ENCODE data around the gene PSG4. TPM values are rescaled to one million over a fixed set of nuclear protein-coding genes. Genes with fewer than 3 reads are reported as not detected.
"Not testable (repeated sequence)": the region's sequence is repeated elsewhere in the genome, so short reads cannot be mapped to it uniquely, and the experiment has no call there.

The PSG4 gene
- polyA plus RNA-seq (2013, experiment 1 of 2): 0.77 TPM
- 0.62 TPM for polyA plus RNA-seq (2013, experiment 2 of 2)

- H3K9ac ChIP-seq (ENCODE audit: low read length); H3K36me3 ChIP-seq (ENCODE audit: control insufficient read depth in 1 of 2, insufficient read depth in 2 of 2, low read depth in 1 of 2, low read length in 2 of 2); H3K79me1 ChIP-seq (replicated peaks; ENCODE audit: low read length, poor library complexity, severe bottlenecking); H4K91ac ChIP-seq (ENCODE audit: low read length); H2AFZ ChIP-seq (ENCODE audit: low read depth, low read length); H2BK12ac ChIP-seq (ENCODE audit: low read length in 2 of 2); H4K8ac ChIP-seq (ENCODE audit: low read length); H3K4me3 ChIP-seq (ENCODE audit: insufficient read depth in 1 of 2, low read depth in 1 of 2, low read length in 2 of 2); H3K27ac ChIP-seq (ENCODE audit: low read length, poor library complexity, severe bottlenecking); H3K18ac ChIP-seq (ENCODE audit: low read depth in 1 of 2, low read length in 2 of 2); H2AK5ac ChIP-seq (ENCODE audit: low read length, severe bottlenecking); H2BK15ac ChIP-seq (ENCODE audit: low read depth, poor library complexity, severe bottlenecking); DNase-seq; H3K4me2 ChIP-seq (ENCODE audit: low read length, poor library complexity, severe bottlenecking); H2BK120ac ChIP-seq (ENCODE audit: low read depth, low read length); H3K27me3 ChIP-seq (ENCODE audit: control insufficient read depth in 1 of 2, insufficient read depth in 1 of 2, low read length in 2 of 2); H3K14ac ChIP-seq (ENCODE audit: low read length in 2 of 2); H3K4ac ChIP-seq (ENCODE audit: low read depth in 1 of 2, low read length in 2 of 2); H3K4me1 ChIP-seq (ENCODE audit: control insufficient read depth, insufficient read depth, low read depth, low read length); H3K9me3 ChIP-seq (ENCODE audit: control insufficient read depth, low read length); H2BK5ac ChIP-seq (ENCODE audit: low read depth, low read length, poor library complexity, severe bottlenecking); H3K23ac ChIP-seq (ENCODE audit: low read length in 2 of 2): not testable (repeated sequence)
- WGBS: 46% methylated on average over 7 of the region's 9 CpGs
Observed at GRCh38 chr19:43205471-43206105, at the start of gene PSG4. Gene PSG4, minus strand, starts transcription at chr19:43205638. Its CDS starts 102 bp downstream, at chr19:43205536.

- not testable (repeated sequence) for H4K91ac ChIP-seq (ENCODE audit: low read length); H3K4ac ChIP-seq (ENCODE audit: low read depth in 1 of 2, low read length in 2 of 2); H3K27me3 ChIP-seq (ENCODE audit: control insufficient read depth in 1 of 2, insufficient read depth in 1 of 2, low read length in 2 of 2); H3K4me3 ChIP-seq (ENCODE audit: insufficient read depth in 1 of 2, low read depth in 1 of 2, low read length in 2 of 2); H2AK5ac ChIP-seq (ENCODE audit: low read length, severe bottlenecking); H3K36me3 ChIP-seq (ENCODE audit: control insufficient read depth in 1 of 2, insufficient read depth in 2 of 2, low read depth in 1 of 2, low read length in 2 of 2); H3K79me1 ChIP-seq (replicated peaks; ENCODE audit: low read length, poor library complexity, severe bottlenecking); H3K14ac ChIP-seq (ENCODE audit: low read length in 2 of 2); H4K8ac ChIP-seq (ENCODE audit: low read length); H3K4me1 ChIP-seq (ENCODE audit: control insufficient read depth, insufficient read depth, low read depth, low read length); H3K9me3 ChIP-seq (ENCODE audit: control insufficient read depth, low read length); H2BK15ac ChIP-seq (ENCODE audit: low read depth, poor library complexity, severe bottlenecking); H3K23ac ChIP-seq (ENCODE audit: low read length in 2 of 2); H3K18ac ChIP-seq (ENCODE audit: low read depth in 1 of 2, low read length in 2 of 2); H3K4me2 ChIP-seq (ENCODE audit: low read length, poor library complexity, severe bottlenecking); H2AFZ ChIP-seq (ENCODE audit: low read depth, low read length); DNase-seq; H2BK5ac ChIP-seq (ENCODE audit: low read depth, low read length, poor library complexity, severe bottlenecking); H3K27ac ChIP-seq (ENCODE audit: low read length, poor library complexity, severe bottlenecking); H2BK12ac ChIP-seq (ENCODE audit: low read length in 2 of 2); H2BK120ac ChIP-seq (ENCODE audit: low read depth, low read length); H3K9ac ChIP-seq (ENCODE audit: low read length)
- no CpG with 5 or more reads among the region's 1 CpG for WGBS
Observed at GRCh38 chr19:43251428-43251827, 46.0 kb upstream of the PSG4 start.

GRCh38 chr19:43250296-43250695 is 44.9 kb upstream of the PSG4 start:
- H2BK15ac ChIP-seq (ENCODE audit: low read depth, poor library complexity, severe bottlenecking); H3K18ac ChIP-seq (ENCODE audit: low read depth in 1 of 2, low read length in 2 of 2); H3K14ac ChIP-seq (ENCODE audit: low read length in 2 of 2); H4K8ac ChIP-seq (ENCODE audit: low read length); H2AK5ac ChIP-seq (ENCODE audit: low read length, severe bottlenecking); H3K4ac ChIP-seq (ENCODE audit: low read depth in 1 of 2, low read length in 2 of 2); H3K4me1 ChIP-seq (ENCODE audit: control insufficient read depth, insufficient read depth, low read depth, low read length); H3K9me3 ChIP-seq (ENCODE audit: control insufficient read depth, low read length); H2BK12ac ChIP-seq (ENCODE audit: low read length in 2 of 2); H3K9ac ChIP-seq (ENCODE audit: low read length); H3K27me3 ChIP-seq (ENCODE audit: control insufficient read depth in 1 of 2, insufficient read depth in 1 of 2, low read length in 2 of 2); H2AFZ ChIP-seq (ENCODE audit: low read depth, low read length); H3K27ac ChIP-seq (ENCODE audit: low read length, poor library complexity, severe bottlenecking); H3K79me1 ChIP-seq (replicated peaks; ENCODE audit: low read length, poor library complexity, severe bottlenecking); H3K4me3 ChIP-seq (ENCODE audit: insufficient read depth in 1 of 2, low read depth in 1 of 2, low read length in 2 of 2); H3K36me3 ChIP-seq (ENCODE audit: control insufficient read depth in 1 of 2, insufficient read depth in 2 of 2, low read depth in 1 of 2, low read length in 2 of 2); H3K23ac ChIP-seq (ENCODE audit: low read length in 2 of 2); H2BK120ac ChIP-seq (ENCODE audit: low read depth, low read length); DNase-seq; H2BK5ac ChIP-seq (ENCODE audit: low read depth, low read length, poor library complexity, severe bottlenecking); H3K4me2 ChIP-seq (ENCODE audit: low read length, poor library complexity, severe bottlenecking); H4K91ac ChIP-seq (ENCODE audit: low read length): not testable (repeated sequence)
- 22% methylated on average over 2 of the region's 5 CpGs for WGBS

GRCh38 chr19:43248635-43249002 is 43.2 kb upstream of the PSG4 start:
- not testable (repeated sequence) for H2BK120ac ChIP-seq (ENCODE audit: low read depth, low read length); H3K4me1 ChIP-seq (ENCODE audit: control insufficient read depth, insufficient read depth, low read depth, low read length); H2BK15ac ChIP-seq (ENCODE audit: low read depth, poor library complexity, severe bottlenecking); H4K8ac ChIP-seq (ENCODE audit: low read length); H3K14ac ChIP-seq (ENCODE audit: low read length in 2 of 2); H3K9me3 ChIP-seq (ENCODE audit: control insufficient read depth, low read length); H3K27me3 ChIP-seq (ENCODE audit: control insufficient read depth in 1 of 2, insufficient read depth in 1 of 2, low read length in 2 of 2); H3K4ac ChIP-seq (ENCODE audit: low read depth in 1 of 2, low read length in 2 of 2); H4K91ac ChIP-seq (ENCODE audit: low read length); H3K36me3 ChIP-seq (ENCODE audit: control insufficient read depth in 1 of 2, insufficient read depth in 2 of 2, low read depth in 1 of 2, low read length in 2 of 2); H3K79me1 ChIP-seq (replicated peaks; ENCODE audit: low read length, poor library complexity, severe bottlenecking); H3K9ac ChIP-seq (ENCODE audit: low read length); H3K18ac ChIP-seq (ENCODE audit: low read depth in 1 of 2, low read length in 2 of 2); H3K4me3 ChIP-seq (ENCODE audit: insufficient read depth in 1 of 2, low read depth in 1 of 2, low read length in 2 of 2); H3K4me2 ChIP-seq (ENCODE audit: low read length, poor library complexity, severe bottlenecking); H2AK5ac ChIP-seq (ENCODE audit: low read length, severe bottlenecking); H3K27ac ChIP-seq (ENCODE audit: low read length, poor library complexity, severe bottlenecking); H3K23ac ChIP-seq (ENCODE audit: low read length in 2 of 2); H2BK12ac ChIP-seq (ENCODE audit: low read length in 2 of 2); DNase-seq; H2BK5ac ChIP-seq (ENCODE audit: low read depth, low read length, poor library complexity, severe bottlenecking); H2AFZ ChIP-seq (ENCODE audit: low read depth, low read length)
- no CpG with 5 or more reads among the region's 1 CpG for WGBS

Measured in mesenchymal stem cell (in vitro differentiated cells and primary cell).